Osteocyte (in vitro differentiated cells): ENCODE data around the gene NIT1. TPM values are rescaled to one million over a fixed set of nuclear protein-coding genes. Genes with fewer than 3 reads are reported as not detected.

Experiments used
- DNase-seq: peaks from one replicate; pipeline ENCODE4 v3.0.0; 2021; ENCODE audit warnings: mixed read lengths; ENCODE audit not compliant: unreplicated experiment; ENCODE audit errors: extremely low spot score
- H3K27ac Mint-ChIP-seq: one replicate; pipeline ENCODE4 v1.8.0; 2021; ENCODE audit warnings: mild to moderate bottlenecking, mixed read lengths; ENCODE audit not compliant: unreplicated experiment
- H3K27me3 Mint-ChIP-seq: one replicate; pipeline ENCODE4 v1.8.0; 2021; ENCODE audit warnings: mixed read lengths; ENCODE audit not compliant: unreplicated experiment
- H3K36me3 Mint-ChIP-seq: one replicate; pipeline ENCODE4 v1.8.0; 2021; ENCODE audit warnings: mixed read lengths; ENCODE audit not compliant: unreplicated experiment
- H3K4me1 Mint-ChIP-seq: one replicate; pipeline ENCODE4 v1.8.0; 2021; ENCODE audit warnings: mixed read lengths; ENCODE audit not compliant: unreplicated experiment
- H3K4me3 Mint-ChIP-seq: one replicate; pipeline ENCODE4 v1.8.0; 2021; ENCODE audit warnings: mild to moderate bottlenecking, moderate library complexity, mixed read lengths; ENCODE audit not compliant: unreplicated experiment
- H3K9me3 Mint-ChIP-seq: one replicate; pipeline ENCODE4 v1.8.0; 2021; ENCODE audit warnings: mixed read lengths; ENCODE audit not compliant: unreplicated experiment
- long read RNA-seq: library from polyadenylated mRNA; unstranded; transcript quantifications from one replicate; pipeline ENCODE4 v2.0.0, GENCODE V29; 2021
- total RNA-seq: library from RNA; stranded (reverse); gene quantifications from 2 replicates; pipeline ENCODE4 v1.2.1, GENCODE V29; 2021
- TF ChIP-seq, protein P1 (sequence below): fragments of 200-600 bp; sonication (generic); IDR thresholded peaks from 2 replicates; pipeline ENCODE4 v1.5.0; 2021; ENCODE audit warnings: antibody characterized with exemption, mild to moderate bottlenecking, moderate library complexity

NIT1 gene, protein sequence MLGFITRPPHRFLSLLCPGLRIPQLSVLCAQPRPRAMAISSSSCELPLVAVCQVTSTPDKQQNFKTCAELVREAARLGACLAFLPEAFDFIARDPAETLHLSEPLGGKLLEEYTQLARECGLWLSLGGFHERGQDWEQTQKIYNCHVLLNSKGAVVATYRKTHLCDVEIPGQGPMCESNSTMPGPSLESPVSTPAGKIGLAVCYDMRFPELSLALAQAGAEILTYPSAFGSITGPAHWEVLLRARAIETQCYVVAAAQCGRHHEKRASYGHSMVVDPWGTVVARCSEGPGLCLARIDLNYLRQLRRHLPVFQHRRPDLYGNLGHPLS
- 31.2 and 33.2 TPM in 2 replicates for total RNA-seq
- long read RNA-seq, transcript NIT1-203 (7 exons, 1,362 nt) = major isoform, 55 of 74 reads
- long read RNA-seq, partial matches to known transcripts = 0 of 74 reads
- long read RNA-seq, other reads (novel, unspliced or antisense) = 13 of 74 reads

DNA sequence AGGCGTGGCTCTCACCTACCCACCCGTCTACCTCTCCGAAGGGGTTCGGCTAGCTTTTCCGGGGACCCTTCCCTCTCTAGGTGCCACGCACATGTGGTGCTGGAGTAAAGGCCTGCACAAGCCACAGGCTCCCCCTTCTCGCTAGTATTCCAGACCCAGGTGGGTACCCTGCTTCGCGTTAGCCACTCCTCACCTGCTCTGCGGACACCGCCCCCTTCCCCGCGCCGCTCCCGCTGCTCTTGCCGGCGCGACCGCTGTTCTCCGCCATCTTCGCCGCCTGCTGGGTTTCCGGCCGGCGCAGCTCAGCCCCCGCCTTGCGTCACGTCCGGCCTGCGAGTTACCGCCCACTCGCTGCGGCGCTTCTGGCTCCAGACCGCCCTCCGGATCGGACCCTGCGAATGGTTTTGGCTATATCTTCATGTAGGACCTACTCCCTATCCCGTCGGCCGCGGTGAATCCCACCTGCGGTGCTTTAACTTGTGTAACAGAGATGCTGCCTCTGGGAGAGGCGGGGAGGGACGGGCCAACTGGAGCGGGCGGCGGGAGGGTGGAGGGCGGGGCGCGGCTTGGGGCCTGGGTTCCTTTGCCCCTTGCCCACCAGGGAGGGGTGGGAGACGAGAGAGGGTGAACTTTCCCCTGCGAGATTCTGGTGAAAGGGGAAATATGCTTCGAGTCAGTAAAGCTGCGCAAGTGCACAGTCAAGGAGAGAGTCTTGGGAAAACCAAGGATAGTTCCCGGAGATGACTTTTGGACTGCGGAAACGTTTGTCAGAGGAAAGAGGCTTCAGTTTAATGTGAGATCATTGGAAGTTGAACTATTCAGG lies at the start of gene NIT1, which contains the start of gene PFDN2:
Gene NIT1 (plus strand): TSS at position 347 of the 823 bp plus-strand sequence. CDS start 72 bp downstream, at position 419.
Gene PFDN2 (minus strand): TSS at position 279 of the 823 bp plus-strand sequence. CDS start 11 bp downstream, at position 268.
- Mint-ChIP-seq H3K4me3 (peak within 1 kb of the TSS; percentile 94), H3K27me3 (no peaks in the 10 kb centered on the region), H3K4me1 (peaks cover 48% of the 10 kb centered on the region), H3K27ac (peak within 1 kb of the TSS; percentile 94), H3K9me3 (no peaks in the 10 kb centered on the region), H3K36me3 (peaks cover 25% of the 10 kb centered on the region)
- peak; percentile 94 for DNase-seq
- TF ChIP-seq, protein P1, sequence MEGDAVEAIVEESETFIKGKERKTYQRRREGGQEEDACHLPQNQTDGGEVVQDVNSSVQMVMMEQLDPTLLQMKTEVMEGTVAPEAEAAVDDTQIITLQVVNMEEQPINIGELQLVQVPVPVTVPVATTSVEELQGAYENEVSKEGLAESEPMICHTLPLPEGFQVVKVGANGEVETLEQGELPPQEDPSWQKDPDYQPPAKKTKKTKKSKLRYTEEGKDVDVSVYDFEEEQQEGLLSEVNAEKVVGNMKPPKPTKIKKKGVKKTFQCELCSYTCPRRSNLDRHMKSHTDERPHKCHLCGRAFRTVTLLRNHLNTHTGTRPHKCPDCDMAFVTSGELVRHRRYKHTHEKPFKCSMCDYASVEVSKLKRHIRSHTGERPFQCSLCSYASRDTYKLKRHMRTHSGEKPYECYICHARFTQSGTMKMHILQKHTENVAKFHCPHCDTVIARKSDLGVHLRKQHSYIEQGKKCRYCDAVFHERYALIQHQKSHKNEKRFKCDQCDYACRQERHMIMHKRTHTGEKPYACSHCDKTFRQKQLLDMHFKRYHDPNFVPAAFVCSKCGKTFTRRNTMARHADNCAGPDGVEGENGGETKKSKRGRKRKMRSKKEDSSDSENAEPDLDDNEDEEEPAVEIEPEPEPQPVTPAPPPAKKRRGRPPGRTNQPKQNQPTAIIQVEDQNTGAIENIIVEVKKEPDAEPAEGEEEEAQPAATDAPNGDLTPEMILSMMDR = no peak

DNA sequence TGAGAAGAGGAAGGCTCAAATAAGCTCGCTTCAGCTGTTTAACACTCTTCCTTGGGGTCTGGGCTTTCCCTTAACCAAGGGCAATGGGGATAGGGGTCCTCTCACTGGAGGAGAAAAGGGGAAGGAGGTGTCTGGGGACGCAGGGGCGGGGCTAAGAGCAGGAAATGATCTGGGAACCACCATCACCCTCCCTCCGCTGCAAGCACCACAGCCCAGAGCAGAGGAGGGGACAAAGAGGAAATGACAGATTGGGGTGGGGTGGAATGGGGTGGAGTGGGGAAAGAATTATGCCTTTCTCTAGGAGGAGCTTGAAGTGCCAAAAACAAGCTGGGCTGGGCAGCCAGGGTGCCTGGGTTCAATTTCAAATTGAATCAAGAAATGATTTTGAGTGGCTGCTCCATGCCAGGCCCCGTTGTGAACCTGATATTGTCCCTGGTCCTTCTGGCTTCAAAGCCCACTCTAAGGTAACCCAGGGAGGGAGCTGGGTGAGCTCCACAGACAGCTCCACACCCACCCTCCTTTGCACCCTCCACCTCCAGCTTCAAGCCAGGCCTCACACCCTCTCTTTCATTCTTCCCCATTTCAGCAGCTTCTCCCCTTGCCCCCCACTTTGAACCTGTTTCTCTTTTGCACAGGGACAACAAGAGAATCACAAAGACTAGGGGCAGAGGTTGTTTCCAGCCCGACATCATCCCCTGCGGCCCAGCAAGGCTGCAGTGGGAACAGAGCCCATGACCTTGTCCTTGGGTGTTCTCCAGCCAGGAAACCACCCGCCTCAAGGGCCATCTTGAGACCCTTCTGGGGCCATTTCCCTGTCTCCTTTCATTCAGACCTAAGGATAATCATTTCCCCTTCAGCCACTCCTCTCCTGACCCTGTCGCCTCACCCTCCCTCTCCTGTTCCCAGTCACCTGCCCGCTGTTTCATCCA lies 49.3 kb upstream of the NIT1 start:
- Mint-ChIP-seq H3K4me1 (no peaks in the 10 kb centered on the region), H3K27me3 (peaks cover 19% of the 10 kb centered on the region), H3K36me3 (no peaks in the 10 kb centered on the region), H3K9me3 (no peaks in the 10 kb centered on the region), H3K4me3 (no peak overlapping the region), H3K27ac (no peak overlapping the region)
- TF ChIP-seq, protein P1 = no peak
- no peak for DNase-seq

DNA sequence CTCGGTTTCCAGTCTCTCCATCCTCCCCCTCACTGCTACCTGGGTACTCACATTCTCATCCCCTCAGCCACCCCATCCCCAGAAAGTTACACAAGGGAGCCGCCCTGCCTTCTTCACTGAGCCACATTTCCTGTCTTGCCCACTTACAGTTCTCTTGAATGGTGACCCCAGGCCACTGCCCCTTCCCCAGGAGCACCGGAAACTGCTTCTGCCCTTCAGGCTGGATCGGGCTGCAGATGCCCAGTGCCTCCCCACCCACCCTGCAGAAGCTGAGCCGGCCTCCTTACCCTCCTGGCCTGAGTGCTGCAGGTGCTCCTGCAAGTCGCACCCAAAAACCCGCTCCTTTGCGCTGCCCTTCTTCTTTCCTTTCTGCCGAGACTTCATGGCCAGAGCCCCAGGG lies 48.7 kb upstream of the NIT1 start:
- TF ChIP-seq, protein P1 = no peak
- Mint-ChIP-seq H3K27ac (no peak overlapping the region), H3K36me3 (no peaks in the 10 kb centered on the region), H3K4me1 (no peaks in the 10 kb centered on the region), H3K4me3 (no peak overlapping the region), H3K27me3 (peaks cover 12% of the 10 kb centered on the region), H3K9me3 (no peaks in the 10 kb centered on the region)
- no peak for DNase-seq

GRCh38 chr1:161069731-161070270 lies 48.1 kb upstream of the NIT1 start, which contains the start of gene ARHGAP30:
Gene ARHGAP30, minus strand, starts transcription at chr1:161069891. Its CDS starts 267 bp downstream, at chr1:161069624.
- no peaks in the 10 kb centered on the region for H3K36me3 Mint-ChIP-seq
- H3K27ac Mint-ChIP-seq = no peak within 1 kb of the TSS
- H3K4me1 Mint-ChIP-seq = no peaks in the 10 kb centered on the region
- TF ChIP-seq, protein P1 = no peak
- no peaks in the 10 kb centered on the region for H3K9me3 Mint-ChIP-seq
- H3K4me3 Mint-ChIP-seq = no peak within 1 kb of the TSS
- no peak for DNase-seq
- peaks cover 7% of the 10 kb centered on the region for H3K27me3 Mint-ChIP-seq
